Measurements from ENCODE around the gene GOLGA6D.
"Not testable (repeated sequence)": the region's sequence is repeated elsewhere in the genome, so short reads cannot be mapped to it uniquely, and the experiment has no call there.

Gene GOLGA6D

DNA sequence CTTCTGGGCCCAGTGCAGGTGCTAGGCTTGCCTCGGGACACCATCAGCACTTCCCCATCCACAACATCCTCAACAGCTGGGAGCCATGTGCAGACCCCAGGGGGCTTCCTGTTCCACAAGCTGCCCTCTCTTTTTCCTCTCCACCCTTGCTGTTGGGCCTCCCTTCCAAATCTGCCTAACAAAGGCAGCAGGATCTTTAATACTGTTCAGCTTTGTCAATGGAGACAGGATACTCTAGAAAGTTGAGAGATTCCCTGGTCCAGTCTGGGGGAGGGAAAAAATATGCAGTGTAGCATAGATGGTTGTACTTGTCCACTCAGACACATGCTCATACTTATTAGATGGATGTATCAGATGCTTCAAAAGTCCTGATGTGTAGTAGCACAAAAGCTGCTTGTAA lies 4.1 kb upstream of the GOLGA6D start:
- DNase-seq (ENCODE audit: low read depth), result not testable (repeated sequence)

DNA sequence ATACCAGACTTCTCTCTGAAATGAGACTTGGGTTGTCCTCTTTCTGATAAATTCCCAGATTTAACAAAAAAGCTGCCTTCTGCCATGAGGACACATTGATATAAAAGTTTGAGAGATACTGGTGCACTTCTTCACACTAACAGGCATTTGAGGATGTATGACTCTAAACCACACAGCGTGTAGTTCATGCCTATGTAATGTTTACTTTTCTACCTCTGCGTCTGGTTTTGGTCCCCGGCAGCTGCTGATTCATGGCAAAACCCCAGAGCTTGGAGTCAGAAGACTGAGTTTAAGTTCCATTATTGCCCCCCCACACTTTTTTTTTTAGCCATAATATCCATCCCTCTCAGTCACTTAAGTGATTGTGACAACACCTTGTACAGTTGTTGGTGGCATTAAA lies 1.5 kb downstream of the GOLGA6D start:
- not testable (repeated sequence) for DNase-seq (ENCODE audit: low read depth)

DNA sequence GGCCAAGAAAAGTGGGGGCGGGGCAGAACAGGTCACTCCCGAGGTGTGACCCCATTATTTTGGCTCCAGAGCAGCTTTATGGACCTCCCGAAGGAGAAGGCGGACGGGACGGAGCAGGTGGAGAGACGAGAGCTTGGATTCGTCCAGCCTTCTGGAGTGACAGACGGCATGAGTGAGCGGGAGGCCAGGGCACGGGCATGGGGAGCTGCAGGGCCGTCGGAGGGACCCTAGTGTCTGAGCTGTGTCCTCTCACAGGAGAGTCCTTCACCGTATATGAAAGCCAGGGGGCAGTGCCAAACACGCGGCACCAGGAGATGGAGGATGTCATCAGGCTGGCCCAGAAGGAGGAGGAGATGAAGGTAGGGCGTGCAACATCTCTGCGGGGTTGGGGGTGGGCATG lies 11.0 kb downstream of the GOLGA6D start:
- not testable (repeated sequence) for DNase-seq (ENCODE audit: low read depth)

DNA sequence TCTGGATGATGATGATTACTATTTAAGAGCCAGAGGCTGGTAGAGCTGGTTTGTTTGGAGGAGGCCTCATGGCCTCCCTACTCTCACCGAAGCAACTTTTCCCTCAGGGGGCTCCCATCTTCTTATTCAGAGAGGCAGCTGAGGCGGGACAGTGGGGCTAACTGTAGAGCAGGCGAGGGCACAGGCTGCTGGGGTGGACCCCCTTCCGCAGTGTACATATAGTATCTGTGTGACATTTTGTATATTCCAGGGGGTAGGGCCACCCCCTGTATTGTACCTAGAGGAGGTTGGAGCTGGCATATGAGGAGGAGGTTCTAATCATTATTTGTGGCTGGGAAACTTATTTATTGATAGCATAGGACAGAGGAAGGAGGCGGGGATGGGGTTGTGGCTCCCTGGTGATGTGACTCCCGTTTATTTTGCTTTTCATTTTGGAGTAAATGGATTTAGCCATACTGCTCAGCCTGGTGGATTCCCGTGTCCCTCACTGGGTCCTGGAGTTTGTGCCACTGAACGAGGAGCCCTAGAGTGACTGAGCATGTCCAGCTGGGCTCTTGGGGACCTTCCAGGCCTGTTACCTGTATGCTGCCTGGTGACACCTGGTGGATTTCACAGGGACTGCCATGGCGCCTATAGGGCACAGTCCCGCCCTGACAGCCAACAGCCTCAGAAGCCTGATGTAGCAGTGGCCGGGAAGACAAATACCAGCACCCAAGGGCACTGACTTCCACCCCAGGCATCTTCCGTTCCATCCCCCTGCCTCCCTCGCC lies 16.1 kb downstream of the GOLGA6D start:
- DNase-seq (ENCODE audit: low read depth), result not testable (repeated sequence)

DNA sequence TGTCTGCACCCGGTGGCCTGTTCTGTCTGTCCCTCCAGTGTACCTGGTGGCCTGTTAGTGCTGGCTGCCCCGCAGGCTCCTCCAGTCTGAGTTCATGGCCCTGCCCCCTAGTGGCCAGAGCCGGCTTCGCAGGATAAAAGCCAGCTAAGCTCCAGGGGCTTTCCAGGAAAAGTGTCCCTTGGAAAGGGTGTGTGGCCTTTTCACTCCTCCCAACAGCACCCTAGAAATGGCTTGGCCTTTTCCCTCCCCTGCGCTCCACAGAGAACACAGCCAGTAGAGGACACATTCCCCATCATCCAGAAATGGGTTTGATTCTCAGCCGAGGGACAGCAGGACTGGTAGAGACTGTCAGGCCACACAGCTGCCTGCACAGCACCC lies 16.7 kb downstream of the GOLGA6D start:
- peak; percentile 32 for DNase-seq (ENCODE audit: low read depth)

DNA sequence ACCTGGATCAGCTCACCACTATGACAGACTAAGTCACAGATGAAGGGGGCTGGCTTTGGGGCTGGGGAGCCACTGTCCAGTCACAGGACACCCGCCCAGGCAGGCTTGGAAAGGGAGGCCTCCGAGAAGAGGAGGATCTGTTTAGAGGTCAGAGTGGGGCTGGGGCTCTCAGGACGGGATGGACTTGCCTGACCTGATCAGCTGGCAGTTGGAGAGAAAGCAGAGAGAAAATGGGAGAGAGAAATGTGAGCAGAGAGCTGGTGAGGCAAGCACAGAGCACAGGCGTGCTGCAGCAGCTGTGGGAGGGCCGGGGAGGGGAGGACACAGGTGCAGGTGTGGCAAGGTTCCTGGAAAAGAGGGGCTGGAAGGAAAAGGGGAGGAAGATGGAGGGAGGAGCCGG lies 17.4 kb downstream of the GOLGA6D start:
- not testable (repeated sequence) for DNase-seq (ENCODE audit: low read depth)

DNA sequence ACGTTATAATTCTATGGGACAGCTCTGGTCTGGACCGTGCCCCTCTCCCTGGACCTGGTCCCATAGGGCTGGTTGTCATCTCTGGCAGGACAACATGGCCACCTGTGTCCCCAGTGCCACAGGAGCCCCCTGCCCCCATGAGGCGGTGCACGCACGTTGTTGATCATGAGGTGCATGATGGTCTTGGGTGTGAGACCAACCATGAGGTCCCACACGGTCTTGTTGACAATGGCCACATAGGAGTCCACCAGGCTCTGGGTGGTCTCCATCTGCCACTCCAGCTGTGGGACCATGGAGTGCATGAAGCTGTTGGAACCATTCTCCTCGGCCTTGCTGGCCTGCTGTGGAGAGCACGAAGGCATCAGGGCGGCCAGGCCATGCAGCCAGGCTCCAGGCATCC lies 19.7 kb downstream of the GOLGA6D start:
- no peak for DNase-seq (ENCODE audit: low read depth)

DNA sequence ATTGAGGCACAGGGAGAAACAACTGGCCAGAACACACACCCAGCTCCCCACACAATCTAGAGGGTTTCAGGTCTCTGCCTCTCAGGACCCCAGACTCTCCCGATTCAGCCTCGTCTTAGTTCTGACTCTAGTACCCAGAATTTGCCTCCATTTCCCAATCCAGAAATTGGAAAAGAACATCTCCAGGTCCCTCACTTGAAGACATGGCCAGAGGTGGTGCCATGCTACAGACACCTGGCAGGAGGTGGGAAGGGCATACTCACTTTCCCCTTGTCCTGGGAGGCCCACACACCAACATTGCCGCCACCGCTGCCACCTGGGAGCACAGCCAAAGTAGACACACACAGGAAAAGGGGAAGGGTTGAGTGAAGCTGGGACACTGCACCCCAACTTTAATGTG lies 20.1 kb downstream of the GOLGA6D start:
- not testable (repeated sequence) for DNase-seq (ENCODE audit: low read depth)

DNA sequence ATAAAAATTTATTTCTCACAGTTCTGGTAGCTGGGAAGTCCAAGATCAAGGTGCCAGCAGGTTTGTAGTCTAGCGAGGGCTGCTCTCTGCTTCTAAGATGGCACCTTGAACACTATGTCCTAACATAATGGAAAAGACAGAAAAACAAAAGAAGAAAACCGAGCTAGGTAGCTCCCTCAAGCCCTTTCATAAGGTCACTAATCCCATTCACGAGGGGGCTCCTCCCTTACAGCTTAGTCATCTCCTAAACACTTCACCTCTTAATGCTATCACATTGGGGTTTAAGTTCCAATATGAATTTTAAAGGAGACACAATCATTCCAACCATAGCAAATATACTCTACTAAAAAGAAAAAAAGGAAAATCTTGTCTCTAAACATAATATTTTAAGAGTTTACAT lies 23.6 kb downstream of the GOLGA6D start:
- DNase-seq (ENCODE audit: low read depth), result no peak

DNA sequence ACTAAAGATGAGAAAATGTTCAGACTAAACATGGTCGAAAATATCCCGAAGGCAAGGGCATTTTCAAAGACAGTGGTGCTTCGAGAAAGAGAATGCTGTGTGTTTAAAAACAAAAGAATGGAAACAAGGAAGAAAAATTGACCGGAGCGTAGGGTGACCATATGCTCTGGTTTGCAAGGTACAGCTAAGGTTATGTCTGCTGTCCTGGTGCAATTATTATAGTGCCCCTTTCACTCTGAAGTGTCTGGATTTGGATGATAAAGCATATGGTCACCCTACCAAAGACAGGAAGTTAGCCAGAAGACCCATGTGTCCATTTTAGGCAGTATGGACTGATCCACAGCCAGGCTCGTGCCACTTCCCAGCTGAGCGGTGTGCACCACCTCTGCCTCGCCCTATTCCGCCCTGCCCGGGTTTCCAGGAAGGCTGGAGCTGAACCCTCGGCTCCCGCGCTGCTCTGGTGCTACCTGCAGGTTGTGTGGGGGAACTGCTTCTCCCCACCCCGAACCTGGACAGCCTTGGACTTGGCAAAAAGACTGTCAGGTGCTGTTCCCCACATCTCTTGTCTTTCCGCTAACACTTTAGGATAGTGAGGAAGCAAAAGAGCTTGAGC lies 25.2 kb downstream of the GOLGA6D start:
- DNase-seq (ENCODE audit: low read depth), result no peak

DNA sequence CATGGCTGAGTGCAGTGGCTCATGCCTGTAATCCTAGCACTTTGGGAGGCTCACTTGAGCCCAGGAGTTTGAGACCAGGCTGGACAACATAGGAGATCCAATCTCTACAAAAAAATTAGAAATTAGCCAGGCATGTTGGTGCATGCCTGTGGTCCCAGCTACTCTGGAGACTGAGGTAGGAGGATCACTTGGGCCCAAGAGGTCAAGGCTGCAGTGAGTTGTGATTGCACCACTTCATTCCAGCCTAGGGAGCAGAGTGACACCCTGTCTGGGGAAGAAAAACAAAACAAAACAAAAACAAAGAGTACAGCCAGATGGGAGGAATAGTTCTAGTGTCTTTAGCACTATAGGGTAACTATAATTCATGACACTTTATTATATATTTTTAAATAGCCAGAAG lies 27.1 kb downstream of the GOLGA6D start:
- DNase-seq (ENCODE audit: low read depth), result no peak

DNA sequence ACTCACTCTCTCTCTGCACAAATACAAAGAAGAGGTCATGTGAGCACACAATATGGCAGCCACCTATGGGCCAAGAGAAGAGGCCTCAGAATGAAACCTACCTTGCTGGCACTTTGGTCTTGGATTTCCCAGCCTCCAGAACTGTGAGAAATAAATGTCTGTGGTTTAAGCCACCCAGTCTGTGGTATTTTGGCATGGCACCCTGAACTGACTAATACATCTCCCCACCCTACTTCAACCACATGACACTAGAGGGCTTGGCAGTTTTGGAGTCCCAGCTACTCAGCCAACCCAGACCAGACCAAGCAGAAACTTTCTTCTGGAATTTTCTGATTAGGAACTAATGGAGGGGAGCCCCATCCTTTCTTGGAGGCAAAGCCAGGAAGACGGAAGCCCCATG lies 29.9 kb downstream of the GOLGA6D start:
- DNase-seq (ENCODE audit: low read depth), result not testable (repeated sequence)

DNA sequence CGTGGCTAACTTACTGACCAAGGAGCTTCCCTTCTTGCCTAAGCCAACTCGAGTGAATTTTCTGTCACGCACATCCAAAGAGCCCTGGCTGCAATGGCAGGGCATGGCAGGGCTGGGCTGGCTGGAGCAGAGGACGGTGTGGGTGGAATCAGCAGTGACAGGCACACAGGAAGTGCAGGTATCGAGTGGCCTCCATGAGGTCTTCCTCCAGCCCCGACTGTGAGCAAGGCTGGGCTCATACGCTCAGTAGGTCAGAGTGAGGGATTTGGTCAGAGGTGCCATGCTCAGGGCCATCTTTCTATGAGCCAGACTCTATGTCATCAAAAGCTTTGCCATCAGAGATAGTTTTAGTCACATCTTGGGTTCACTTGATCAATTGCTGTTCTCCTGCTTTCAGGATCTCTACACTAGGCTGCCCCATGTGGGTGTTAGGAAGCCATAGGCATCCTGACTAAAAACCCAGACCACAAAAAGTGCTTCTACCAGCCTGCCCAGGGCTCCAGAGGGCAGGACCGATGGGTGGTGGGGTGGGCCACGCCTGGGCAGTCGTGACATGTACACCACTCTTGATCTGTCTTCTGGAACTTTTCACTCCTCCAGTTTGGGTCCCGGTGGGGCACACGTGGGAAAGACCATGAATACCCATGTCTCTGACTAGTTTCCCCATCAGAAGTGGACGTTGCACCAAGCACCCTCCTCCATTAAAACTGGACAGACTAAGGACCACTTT lies 30.6 kb downstream of the GOLGA6D start:
- DNase-seq (ENCODE audit: low read depth), result no peak

DNA sequence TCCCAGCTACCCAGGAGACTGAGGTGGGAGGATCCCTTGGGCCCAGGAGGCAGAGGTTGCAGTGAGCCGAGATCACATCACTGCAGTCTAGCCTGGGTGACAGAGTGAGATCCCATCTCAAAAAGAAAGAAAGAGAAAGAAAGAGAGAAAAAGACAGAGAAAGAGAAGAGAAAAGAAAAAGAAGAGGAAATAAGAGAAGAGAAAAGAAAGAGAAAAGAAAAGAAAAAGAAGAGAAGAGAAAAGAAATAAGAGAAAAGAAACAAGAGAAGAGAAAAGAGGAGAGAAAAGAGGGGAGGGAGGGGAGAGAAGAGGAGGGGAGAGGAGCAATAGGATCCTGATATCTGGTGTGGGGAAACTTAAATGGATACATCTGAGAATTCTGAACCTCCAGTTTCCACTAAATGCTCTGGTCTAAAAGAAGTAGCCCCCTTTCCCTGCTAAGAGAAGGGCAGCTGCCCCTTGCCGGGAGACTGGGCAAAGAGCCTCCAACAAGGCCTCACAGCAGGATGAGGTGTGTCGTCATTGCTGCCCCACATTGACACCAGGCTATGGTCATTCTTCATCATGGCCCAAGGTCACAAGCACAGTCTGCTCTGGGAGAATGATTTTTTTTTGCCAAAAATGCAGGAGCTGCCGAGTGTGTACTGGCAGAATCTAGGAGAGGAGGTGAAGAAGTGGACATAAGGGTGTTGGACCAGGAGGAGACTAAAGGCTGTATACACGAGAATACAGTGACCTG lies 32.1 kb downstream of the GOLGA6D start:
- no peak for DNase-seq (ENCODE audit: low read depth)

DNA sequence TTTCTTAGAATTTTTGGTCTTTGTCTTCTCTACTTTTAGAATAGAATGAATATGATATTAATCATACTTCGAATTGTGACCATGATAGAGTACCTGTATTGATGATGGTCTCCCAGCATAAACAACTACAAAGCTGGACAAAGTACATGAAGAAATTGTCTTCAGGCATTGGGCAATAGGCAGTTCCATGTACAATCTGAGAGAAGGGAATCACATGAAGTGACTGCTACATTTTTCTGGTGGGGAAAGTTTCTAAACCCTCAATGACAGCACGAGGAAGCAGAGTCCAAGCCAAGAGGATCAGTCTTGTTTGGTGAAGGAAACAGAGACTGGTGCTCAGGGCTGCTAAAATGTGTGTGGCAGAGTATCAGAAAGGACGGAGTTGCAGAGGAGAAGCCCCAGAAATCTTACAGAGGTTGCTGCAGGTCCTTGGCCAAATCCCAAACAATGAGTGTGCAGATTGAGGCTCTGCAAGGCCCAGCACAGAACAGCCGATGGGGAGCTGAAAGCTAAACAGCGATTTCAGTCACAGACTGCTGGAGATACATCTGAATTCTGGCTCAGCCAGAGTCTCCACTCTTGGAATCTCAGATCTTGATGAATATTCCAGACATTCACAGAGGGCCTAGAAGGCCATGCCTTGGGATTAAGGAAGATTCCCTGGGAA lies 36.7 kb downstream of the GOLGA6D start:
- not testable (repeated sequence) for DNase-seq (ENCODE audit: low read depth)

DNA sequence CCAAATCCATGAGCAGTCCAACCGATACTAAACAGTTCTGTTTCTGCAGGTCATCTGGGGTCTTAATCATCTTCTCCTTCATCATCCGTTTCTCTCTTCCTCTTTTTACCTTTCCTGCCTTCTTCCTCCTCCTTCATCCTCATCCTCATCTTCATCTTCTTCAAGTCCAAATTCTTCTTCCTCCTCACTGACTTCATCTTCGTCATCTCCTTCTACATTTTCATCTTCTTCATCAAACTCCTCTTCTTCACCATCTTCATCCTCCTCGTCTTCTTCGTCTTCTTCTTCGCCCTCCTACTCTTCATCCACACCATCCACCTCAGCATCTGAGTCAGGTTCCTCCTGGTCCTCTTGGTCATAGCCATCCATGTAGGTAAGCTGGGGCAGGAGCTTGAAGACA lies 39.1 kb downstream of the GOLGA6D start:
- DNase-seq (ENCODE audit: low read depth), result no peak

DNA sequence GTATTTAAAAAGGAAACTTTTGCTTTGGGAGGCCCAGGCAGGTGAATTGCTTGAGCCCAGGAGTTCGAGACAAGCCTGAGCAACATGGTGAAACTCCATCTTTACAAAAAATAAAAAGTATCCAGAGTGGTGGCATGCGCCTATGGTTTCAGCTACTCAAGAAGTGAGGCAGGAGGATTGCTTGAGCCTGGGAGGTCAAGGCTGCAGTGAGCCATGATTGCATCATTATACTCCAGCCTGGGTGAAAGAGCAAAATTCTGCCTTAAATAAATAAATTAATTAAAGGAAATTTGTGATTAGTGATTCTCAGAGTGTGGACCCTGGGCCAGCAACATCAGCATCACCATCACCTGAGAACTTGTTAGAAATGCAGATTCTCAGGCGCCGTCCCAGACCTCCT lies 43.3 kb downstream of the GOLGA6D start:
- no peak for DNase-seq (ENCODE audit: low read depth)

DNA sequence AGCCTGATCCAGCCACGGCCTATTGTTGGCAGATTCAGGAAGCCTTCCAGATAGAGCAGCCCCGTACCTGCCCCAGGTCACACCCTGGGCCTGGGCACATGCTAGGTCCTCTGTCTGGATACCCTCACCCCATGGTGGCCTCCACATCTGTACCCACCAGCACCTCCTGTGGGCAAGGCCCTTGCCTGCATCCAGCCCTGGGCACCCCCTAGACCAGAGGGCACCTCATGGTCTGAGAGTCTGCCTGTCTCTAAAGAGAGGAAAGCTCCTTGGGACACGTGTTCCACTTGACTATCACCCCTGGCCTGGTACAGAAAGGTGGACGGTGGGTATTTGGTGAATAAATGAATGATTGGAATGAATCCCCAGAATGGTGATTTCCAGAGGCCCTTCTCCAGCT lies 44.4 kb downstream of the GOLGA6D start:
- DNase-seq (ENCODE audit: low read depth), result no peak

DNA sequence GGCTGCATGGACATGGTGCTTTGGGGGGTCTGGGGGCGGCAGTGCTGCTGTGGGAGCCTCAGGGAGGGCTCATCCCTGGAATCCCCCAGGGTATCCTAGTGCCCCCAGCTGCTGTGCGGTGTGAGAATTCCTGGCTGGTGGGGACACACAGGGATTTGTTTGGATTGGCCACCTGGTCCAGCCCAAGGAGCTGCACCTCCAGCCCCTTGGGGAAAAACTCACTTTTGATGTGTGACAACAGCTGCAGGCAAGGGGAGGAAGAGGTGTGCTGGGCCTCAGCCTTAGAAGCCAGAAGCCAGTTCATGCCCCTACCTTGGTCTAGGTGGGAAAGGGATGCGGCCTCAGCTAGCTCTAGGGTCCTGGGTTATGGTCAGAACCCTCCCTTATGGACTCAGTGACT lies 44.9 kb downstream of the GOLGA6D start:
- DNase-seq (ENCODE audit: low read depth), result no peak

DNA sequence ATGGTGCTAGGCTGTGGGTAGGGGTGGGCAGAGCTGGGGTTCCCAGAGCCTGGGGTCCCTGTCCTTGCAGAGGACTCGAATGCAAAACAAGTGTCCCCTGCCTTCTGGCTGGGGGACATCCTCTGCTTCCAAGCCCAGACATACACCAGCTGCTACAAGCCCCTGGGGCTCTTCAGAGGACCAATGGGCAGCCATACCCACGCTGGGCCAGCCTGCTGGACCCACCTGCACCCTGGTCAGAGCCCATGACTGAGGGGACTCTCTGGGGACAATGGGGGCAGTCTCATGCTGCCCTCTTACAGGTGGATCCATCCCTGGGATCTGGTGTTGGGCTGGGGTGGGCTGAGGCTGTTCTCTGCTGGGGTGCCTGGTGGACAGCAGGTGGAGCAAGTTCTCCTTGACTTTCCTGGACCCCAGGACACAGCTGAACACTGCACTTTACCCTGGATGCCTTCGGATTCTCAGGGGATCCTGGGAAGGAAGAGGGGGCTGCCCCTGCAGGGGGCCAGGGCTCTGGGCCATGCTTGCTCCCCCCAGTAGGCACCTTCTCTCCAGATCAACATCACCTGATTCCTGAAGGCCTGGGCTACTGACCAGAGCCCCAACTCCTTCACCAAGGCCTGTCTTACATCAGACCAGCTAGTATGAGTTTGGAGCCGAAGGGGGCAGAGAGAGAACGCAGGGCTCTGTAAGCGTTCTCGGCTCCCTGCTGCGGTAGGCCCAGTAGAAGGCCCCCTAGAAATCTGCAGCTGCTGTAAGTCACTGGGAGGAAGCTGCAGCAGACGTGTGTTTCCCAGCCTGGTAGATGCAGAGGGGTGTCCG lies 46.1 kb downstream of the GOLGA6D start:
- DNase-seq (ENCODE audit: low read depth), result no peak

DNA sequence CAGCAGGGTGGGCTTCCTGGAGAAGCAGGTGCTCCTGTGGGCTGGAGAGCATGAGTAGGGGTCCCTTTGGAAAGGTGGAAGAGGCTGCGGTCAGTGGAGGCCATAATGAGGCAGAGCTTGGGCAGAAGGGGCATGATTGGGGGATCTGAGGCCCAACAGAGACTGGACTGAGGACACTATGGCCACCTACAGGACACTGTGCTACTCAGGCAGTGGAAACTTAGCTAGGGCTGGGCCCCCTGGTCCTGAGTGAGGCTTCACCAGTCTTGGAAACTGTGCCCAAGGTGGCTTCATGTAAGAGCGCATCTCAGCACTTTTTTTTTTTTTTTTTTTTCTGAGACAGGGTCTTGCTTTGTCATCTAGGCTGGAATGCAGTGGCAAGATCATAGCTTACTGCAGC lies 46.9 kb downstream of the GOLGA6D start:
- DNase-seq (ENCODE audit: low read depth), result no peak

All from stimulated activated CD8-positive, alpha-beta memory T cell treated with anti-CD3 and anti-CD28 coated beads, Interleukin-15, amount 100 ng/mL, for 24 hours (primary cell).